GM12878 (cell line): Measurements from ENCODE around the gene GPT2. TPM values are rescaled to one million over a fixed set of nuclear protein-coding genes. Genes with fewer than 3 reads are reported as not detected.

ENCODE experiments used
- ATAC-seq: fragments of 200-7000 bp; cut with Tn5 transposase; 3 replicates; pipeline ENCODE4 v1.9.1; 2020; ENCODE audit warnings: mild to moderate bottlenecking, moderate library complexity
- BruUV-seq: library from RNA; stranded (reverse); fragments of 400-500 nt; replicated peaks from 2 replicates; lab custom pipeline; 2021; lab: Mats Ljungman, UMichigan
- CTCF ChIA-PET: fragments of 300-600 bp; sonication (Branson Sonifier 250); formaldehyde crosslinking; extraction: SDS; loops from one replicate; lab custom pipeline; 2021; ENCODE audit warnings: inconsistent platforms; lab: Yijun Ruan, JAX
- POLR2A ChIA-PET: fragments of 350-600 bp; formaldehyde crosslinking; extraction: SDS; loops from one replicate; lab custom pipeline; 2021; ENCODE audit warnings: inconsistent platforms; lab: Charles Lee
- RAD21 ChIA-PET: fragments of 300-600 bp; sonication (Branson Sonifier 250); formaldehyde crosslinking; loops from one replicate; lab custom pipeline; 2023; ENCODE audit warnings: antibody characterized with exemption; ENCODE audit not compliant: unreplicated experiment; lab: Charles Lee
- SMC1A ChIA-PET: fragments of 300-600 bp; sonication (Branson Sonifier 250); formaldehyde crosslinking; loops from one replicate; lab custom pipeline; 2023; ENCODE audit not compliant: unreplicated experiment, uncharacterized antibody; lab: Charles Lee
- DNase-seq: peaks from one replicate; pipeline ENCODE4 v3.0.0-alpha.2; 2011; ENCODE audit warnings: low read depth, low spot score
- FAIRE-seq: peaks from 3 replicates; lab custom pipeline; 2011; peaks lifted over from hg19 to GRCh38; lab: Jason Lieb, UNC
- H2AFZ ChIP-seq: 2 replicates; pipeline ENCODE4 v1.6.0; 2011; ENCODE audit warnings: low read depth, low read length, control low read depth; ENCODE audit not compliant: control insufficient read depth
- H3K27ac ChIP-seq: 2 replicates; pipeline ENCODE4 v1.5.1; 2011; ENCODE audit warnings: control low read depth; ENCODE audit not compliant: control insufficient read depth, insufficient read depth
- H3K27me3 ChIP-seq, 2 experiments: replicated peaks in 1 of 2; 2 replicates each; pipeline versions ENCODE4 v1.6.0 to v1.6.1; 2011; ENCODE audit warnings: low read length in 1 of 2; ENCODE audit not compliant: control insufficient read depth in 2 of 2, insufficient read depth in 2 of 2
- H3K36me3 ChIP-seq, 2 experiments: 2 replicates each; pipeline ENCODE4 v1.5.1; 2011; ENCODE audit warnings: low read length in 1 of 2; ENCODE audit not compliant: control insufficient read depth in 2 of 2, insufficient read depth in 2 of 2
- H3K4me1 ChIP-seq: 2 replicates; pipeline ENCODE4 v1.6.1; 2011; ENCODE audit warnings: mild to moderate bottlenecking, low read length, moderate library complexity, mixed read lengths; ENCODE audit not compliant: control insufficient read depth, insufficient read depth
- H3K4me2 ChIP-seq: 2 replicates; pipeline ENCODE4 v1.6.0; 2011; ENCODE audit warnings: control low read depth; ENCODE audit not compliant: control insufficient read depth, insufficient read depth
- H3K4me3 ChIP-seq: fragments of 200-600 bp; sonication (generic); 2 replicates; pipeline ENCODE4 v1.5.1; 2016
- H3K79me2 ChIP-seq: 2 replicates; pipeline ENCODE4 v1.6.0; 2011; ENCODE audit warnings: low read length; ENCODE audit not compliant: control insufficient read depth, insufficient read depth
- H3K9ac ChIP-seq: 2 replicates; pipeline ENCODE4 v1.8.0; 2011; ENCODE audit warnings: low read length, control low read depth, mixed read lengths; ENCODE audit not compliant: control insufficient read depth, insufficient read depth
- H3K9me3 ChIP-seq: replicated peaks from 3 replicates; pipeline ENCODE4 v1.5.1; 2011; ENCODE audit warnings: mild to moderate bottlenecking, low read length; ENCODE audit not compliant: control insufficient read depth, insufficient read depth
- H4K20me1 ChIP-seq: 2 replicates; pipeline ENCODE4 v1.6.0; 2011; ENCODE audit not compliant: control insufficient read depth, insufficient read depth
- BACH1 ChIP-seq: fragments of 450-650 bp; IDR thresholded peaks from 2 replicates; pipeline ENCODE4 v1.6.1; 2017; ENCODE audit warnings: mild to moderate bottlenecking, borderline replicate concordance
- CTCF ChIP-seq, 3 experiments: IDR thresholded peaks in 2 of 3; conservative IDR thresholded peaks in 1 of 3; 2 replicates each; pipeline ENCODE4 v1.5.1; 2011; ENCODE audit warnings: low read depth in 3 of 3, low read length in 3 of 3, mild to moderate bottlenecking in 3 of 3, control low read depth in 2 of 3, moderate library complexity in 2 of 3, inconsistent platforms in 1 of 3, mixed read lengths in 1 of 3; ENCODE audit not compliant: control insufficient read depth in 2 of 3, insufficient read depth in 1 of 3; ENCODE audit errors: extremely low read depth in 1 of 3
- GATAD2B ChIP-seq: fragments of 450-650 bp; conservative IDR thresholded peaks from 2 replicates; pipeline ENCODE4 v1.6.1; 2017; ENCODE audit warnings: low read depth, mild to moderate bottlenecking, moderate library complexity
- KDM1A ChIP-seq: fragments of 200-600 bp; sonication (generic); IDR thresholded peaks from 2 replicates; pipeline ENCODE4 v1.6.1; 2016; ENCODE audit warnings: borderline replicate concordance
- RAD21 ChIP-seq: IDR thresholded peaks from 2 replicates; pipeline ENCODE4 v1.6.1; 2011; ENCODE audit warnings: mild to moderate bottlenecking, low read depth, low read length, moderate library complexity; ENCODE audit not compliant: insufficient read depth
- TCF12 ChIP-seq: IDR thresholded peaks from 2 replicates; pipeline ENCODE4 v1.6.1; 2011; ENCODE audit warnings: low read depth, mild to moderate bottlenecking, low read length
- WGBS: methylation state at CpG from one replicate; pipeline ENCODE4 v1.1.6; 2016; ENCODE audit warnings: low lambda C conversion rate; ENCODE audit not compliant: insufficient replicate concordance, insufficient coverage; ENCODE audit errors: missing lambda C conversion rate; 5-methylcytosine and 5-hydroxymethylcytosine counted together
- in situ Hi-C: fragments of 300-500 bp; cut with MboI; formaldehyde crosslinking; loops from 9 replicates; pipeline ENCODE4 v1.14.3; 2018; ENCODE audit warnings: mixed read lengths
- intact Hi-C: fragments of 100-400 bp; cut with micrococcal nuclease; formaldehyde crosslinking; loops from one replicate; pipeline ENCODE4 v1.14.2; 2022; ENCODE audit not compliant: unreplicated experiment
- polyA plus RNA-seq, 11 experiments: library from polyadenylated mRNA; depleted of rRNA in 4 of 11; unstranded in 6 of 11; stranded (reverse) in 5 of 11; fragments of >200 nt; fragmentation: Nextera tagmentation in 4 of 11; fragmentation: Illumina TruSeq in 1 of 11; extraction: Ambion mirVana in 4 of 11; extraction: Trizol in 1 of 11; gene quantifications; 1 replicate in 1 of 11; 2 replicates in 10 of 11; pipeline versions ENCODE4 v1.2.1 to v1.2.3, GENCODE V29; 2011 to 2016; ENCODE audit warnings: inconsistent platforms in 2 of 11, missing spikeins in 2 of 11, low read depth in 1 of 11
- total RNA-seq, 4 experiments: library from RNA; depleted of rRNA in 3 of 4; stranded (reverse); fragments of >200 nt in 3 of 4; fragmentation: Illumina TruSeq in 1 of 4; extraction: Trizol in 1 of 4; gene quantifications; 2 replicates each; pipeline versions ENCODE4 v1.2.1 to v1.2.3, GENCODE V29; 2013 to 2021

GPT2 gene
- total and polyA plus RNA-seq, 10 of the 15 experiments (the other 5 are each of a cell fraction or from before 2014, with no cell fraction given) = 0.45 to 9.9 (median 4.3) TPM

DNA sequence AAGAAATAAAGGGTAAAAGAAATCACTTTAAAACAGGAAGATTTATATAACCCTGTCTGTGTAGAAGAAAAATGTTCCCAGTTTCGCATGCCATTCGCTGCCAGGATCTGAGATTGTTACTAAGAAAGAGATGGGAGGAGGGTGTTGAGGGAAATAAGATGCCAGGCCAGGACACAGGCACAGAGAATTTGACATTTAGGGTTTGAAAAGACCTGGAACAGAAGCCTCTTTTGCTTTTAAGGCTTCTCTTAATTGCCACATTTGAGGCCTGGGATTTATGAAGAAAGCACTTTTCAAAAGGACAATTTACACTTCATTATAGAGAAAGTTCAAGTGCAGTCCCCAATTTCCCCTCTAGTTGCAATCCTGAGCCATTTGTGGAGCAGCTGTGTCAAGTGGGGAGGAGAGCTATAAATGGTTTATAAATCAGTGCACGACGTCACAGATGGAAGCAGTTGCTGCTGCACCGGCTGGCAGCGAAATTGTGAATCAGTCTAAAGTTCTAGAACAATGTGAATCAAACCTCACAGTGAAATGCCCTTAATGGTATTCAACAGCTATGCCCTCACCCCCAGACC is 26.7 kb upstream of the GPT2 start:
- CTCF ChIA-PET = interaction anchor here (0.9 to 1.5 kb wide), 7 partner anchors 49 to 113 kb away, joined by 3 to 5 read pairs (median 3); no protein-coding TSS in a partner anchor
- TF ChIP-seq KDM1A = no peak
- no peak for TF ChIP-seq TCF12
- peak; percentile 13 to 41 (median 30); a peak in 5 of 6 replicates for TF ChIP-seq CTCF (IDR thresholded peaks at IDR 0.05 in 2 of 3, conservative IDR thresholded peaks at IDR 0.05 in 1 of 3; ENCODE audit: control insufficient read depth in 2 of 3, extremely low read depth in 1 of 3, insufficient read depth in 1 of 3, low read depth in 3 of 3, low read length in 3 of 3)
- TF ChIP-seq BACH1 = no peak
- TF ChIP-seq RAD21 = peak; percentile 58
- TF ChIP-seq GATAD2B = no peak
- RAD21 ChIA-PET = interaction anchor here (1.2 kb wide), 1 partner anchor 73 kb away, joined by 4 read pairs; no protein-coding TSS in a partner anchor
- POLR2A ChIA-PET = no interaction called here
- Histone ChIP-seq H3K4me2 (no peak overlapping the region), H3K27ac (no peak overlapping the region), H3K4me1 (peaks cover 3% of the 10 kb centered on the region; the same call in 1 of the 2 replicates), H3K36me3 (no peaks in the 10 kb centered on the region), H3K27me3 (no peaks in the 10 kb centered on the region), H4K20me1 (no peaks in the 10 kb centered on the region), H3K9me3 (no peaks in the 10 kb centered on the region), H3K4me3 (no peak overlapping the region), H3K9ac (no peak overlapping the region), H2AFZ (no peak overlapping the region), H3K79me2 (no peaks in the 10 kb centered on the region)
- ATAC-seq (peak; percentile 62), DNase-seq (no peak), FAIRE-seq (no peak)
- intact Hi-C loops (loop anchor here (1.0 kb wide), 1 partner anchor 48 kb away; no protein-coding TSS in a partner anchor), in situ Hi-C loops (loop anchor here (5.0 to 10.0 kb wide), 2 partner anchors 65 to 1307 kb away; no protein-coding TSS in a partner anchor)
- BruUV-seq = no TSS peak
- 80% methylated on average over 6 of the region's 6 CpGs for WGBS
- SMC1A ChIA-PET = interaction anchor here (1.3 to 1.9 kb wide), 3 partner anchors 51 to 70 kb away, joined by 3 to 5 read pairs (median 4); no protein-coding TSS in a partner anchor
